ENCODE measurements around the gene CATSPER1.

CATSPER1 gene

DNA sequence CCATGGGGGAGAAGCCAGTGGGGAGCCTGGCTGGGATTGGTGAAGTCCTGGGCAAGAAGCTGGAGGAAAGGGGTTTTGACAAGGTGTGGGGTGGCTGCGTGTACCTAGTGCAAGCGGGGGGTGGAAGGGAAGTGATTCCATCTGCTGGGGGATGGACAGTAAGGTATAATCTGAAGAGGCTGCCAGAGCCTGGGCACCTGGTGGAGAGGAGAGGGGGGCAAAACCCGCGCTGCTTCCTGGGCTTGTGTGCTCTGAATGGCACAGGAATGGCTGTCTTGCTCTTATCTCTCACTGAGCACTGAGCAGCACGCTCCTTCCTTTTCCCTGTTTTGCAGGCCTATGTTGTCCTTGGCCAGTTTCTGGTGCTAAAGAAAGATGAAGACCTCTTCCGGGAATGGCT is 23.0 kb downstream of the CATSPER1 start:
- no peak for ATAC-seq
- TF ChIP-seq TCF4 (CRISPR knock-in tag; IDR thresholded peaks at IDR 0.05; ENCODE audit: borderline replicate concordance) (no peak), ISL1 (CRISPR knock-in tag; IDR thresholded peaks at IDR 0.05) (no peak), ZNF70 (CRISPR knock-in tag; IDR thresholded peaks at IDR 0.05) (no peak), ZNF8 (CRISPR knock-in tag; IDR thresholded peaks at IDR 0.05) (no peak), OSR1 (CRISPR knock-in tag; IDR thresholded peaks at IDR 0.05) (no peak), TOX (CRISPR knock-in tag; IDR thresholded peaks at IDR 0.05; ENCODE audit: borderline replicate concordance) (no peak), RARB (CRISPR knock-in tag; IDR thresholded peaks at IDR 0.05) (no peak)
- TF ChIP-seq, protein P1, sequence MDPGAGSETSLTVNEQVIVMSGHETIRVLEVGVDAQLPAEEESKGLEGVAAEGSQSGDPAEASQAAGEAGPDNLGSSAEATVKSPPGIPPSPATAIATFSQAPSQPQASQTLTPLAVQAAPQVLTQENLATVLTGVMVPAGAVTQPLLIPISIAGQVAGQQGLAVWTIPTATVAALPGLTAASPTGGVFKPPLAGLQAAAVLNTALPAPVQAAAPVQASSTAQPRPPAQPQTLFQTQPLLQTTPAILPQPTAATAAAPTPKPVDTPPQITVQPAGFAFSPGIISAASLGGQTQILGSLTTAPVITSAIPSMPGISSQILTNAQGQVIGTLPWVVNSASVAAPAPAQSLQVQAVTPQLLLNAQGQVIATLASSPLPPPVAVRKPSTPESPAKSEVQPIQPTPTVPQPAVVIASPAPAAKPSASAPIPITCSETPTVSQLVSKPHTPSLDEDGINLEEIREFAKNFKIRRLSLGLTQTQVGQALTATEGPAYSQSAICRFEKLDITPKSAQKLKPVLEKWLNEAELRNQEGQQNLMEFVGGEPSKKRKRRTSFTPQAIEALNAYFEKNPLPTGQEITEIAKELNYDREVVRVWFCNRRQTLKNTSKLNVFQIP (CRISPR knock-in tag; IDR thresholded peaks at IDR 0.05; ENCODE audit: borderline replicate concordance, low read depth): no peak
- TF ChIP-seq, protein P2, sequence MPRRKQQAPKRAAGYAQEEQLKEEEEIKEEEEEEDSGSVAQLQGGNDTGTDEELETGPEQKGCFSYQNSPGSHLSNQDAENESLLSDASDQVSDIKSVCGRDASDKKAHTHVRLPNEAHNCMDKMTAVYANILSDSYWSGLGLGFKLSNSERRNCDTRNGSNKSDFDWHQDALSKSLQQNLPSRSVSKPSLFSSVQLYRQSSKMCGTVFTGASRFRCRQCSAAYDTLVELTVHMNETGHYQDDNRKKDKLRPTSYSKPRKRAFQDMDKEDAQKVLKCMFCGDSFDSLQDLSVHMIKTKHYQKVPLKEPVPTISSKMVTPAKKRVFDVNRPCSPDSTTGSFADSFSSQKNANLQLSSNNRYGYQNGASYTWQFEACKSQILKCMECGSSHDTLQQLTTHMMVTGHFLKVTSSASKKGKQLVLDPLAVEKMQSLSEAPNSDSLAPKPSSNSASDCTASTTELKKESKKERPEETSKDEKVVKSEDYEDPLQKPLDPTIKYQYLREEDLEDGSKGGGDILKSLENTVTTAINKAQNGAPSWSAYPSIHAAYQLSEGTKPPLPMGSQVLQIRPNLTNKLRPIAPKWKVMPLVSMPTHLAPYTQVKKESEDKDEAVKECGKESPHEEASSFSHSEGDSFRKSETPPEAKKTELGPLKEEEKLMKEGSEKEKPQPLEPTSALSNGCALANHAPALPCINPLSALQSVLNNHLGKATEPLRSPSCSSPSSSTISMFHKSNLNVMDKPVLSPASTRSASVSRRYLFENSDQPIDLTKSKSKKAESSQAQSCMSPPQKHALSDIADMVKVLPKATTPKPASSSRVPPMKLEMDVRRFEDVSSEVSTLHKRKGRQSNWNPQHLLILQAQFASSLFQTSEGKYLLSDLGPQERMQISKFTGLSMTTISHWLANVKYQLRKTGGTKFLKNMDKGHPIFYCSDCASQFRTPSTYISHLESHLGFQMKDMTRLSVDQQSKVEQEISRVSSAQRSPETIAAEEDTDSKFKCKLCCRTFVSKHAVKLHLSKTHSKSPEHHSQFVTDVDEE (CRISPR knock-in tag; IDR thresholded peaks at IDR 0.05): no peak
- TF ChIP-seq, protein P3, sequence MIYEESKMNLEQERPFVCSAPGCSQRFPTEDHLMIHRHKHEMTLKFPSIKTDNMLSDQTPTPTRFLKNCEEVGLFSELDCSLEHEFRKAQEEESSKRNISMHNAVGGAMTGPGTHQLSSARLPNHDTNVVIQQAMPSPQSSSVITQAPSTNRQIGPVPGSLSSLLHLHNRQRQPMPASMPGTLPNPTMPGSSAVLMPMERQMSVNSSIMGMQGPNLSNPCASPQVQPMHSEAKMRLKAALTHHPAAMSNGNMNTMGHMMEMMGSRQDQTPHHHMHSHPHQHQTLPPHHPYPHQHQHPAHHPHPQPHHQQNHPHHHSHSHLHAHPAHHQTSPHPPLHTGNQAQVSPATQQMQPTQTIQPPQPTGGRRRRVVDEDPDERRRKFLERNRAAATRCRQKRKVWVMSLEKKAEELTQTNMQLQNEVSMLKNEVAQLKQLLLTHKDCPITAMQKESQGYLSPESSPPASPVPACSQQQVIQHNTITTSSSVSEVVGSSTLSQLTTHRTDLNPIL (CRISPR knock-in tag; IDR thresholded peaks at IDR 0.05; ENCODE audit: low read depth): no peak
- TF ChIP-seq, protein P4, sequence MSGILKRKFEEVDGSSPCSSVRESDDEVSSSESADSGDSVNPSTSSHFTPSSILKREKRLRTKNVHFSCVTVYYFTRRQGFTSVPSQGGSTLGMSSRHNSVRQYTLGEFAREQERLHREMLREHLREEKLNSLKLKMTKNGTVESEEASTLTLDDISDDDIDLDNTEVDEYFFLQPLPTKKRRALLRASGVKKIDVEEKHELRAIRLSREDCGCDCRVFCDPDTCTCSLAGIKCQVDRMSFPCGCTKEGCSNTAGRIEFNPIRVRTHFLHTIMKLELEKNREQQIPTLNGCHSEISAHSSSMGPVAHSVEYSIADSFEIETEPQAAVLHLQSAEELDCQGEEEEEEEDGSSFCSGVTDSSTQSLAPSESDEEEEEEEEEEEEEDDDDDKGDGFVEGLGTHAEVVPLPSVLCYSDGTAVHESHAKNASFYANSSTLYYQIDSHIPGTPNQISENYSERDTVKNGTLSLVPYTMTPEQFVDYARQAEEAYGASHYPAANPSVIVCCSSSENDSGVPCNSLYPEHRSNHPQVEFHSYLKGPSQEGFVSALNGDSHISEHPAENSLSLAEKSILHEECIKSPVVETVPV (CRISPR knock-in tag; IDR thresholded peaks at IDR 0.05): no peak

DNA sequence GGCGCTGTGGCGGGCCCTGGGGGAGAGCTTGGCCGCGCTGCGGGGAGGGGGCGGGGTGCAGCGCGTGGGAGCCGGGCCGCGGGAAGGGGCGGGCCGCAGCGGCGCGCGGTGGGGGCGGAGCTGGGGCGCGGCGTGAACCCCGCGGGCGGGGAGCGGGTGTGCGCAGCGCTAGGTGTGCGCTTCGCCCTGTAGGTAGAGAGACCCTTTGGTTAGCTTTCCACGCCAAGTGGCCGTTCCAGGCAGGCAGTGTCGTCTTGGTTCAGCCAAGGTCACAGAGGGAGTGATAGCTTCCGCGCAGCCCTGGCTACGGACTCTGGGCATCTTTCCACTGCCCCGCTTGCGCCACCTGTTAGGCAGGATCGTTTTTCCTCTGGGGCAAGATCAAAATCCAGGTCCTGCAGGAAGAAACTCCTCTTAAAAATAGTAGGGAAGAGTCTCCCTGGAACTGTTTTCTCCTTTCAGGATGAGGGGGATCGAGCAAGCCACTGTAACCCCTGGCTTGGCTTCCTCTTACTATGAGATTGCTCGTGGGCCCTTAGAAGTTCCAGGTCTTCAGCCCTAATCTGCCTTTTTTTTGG is 23.5 kb downstream of the CATSPER1 start:
- peak; percentile 69 for ATAC-seq
- TF ChIP-seq OSR1 (CRISPR knock-in tag; IDR thresholded peaks at IDR 0.05) (no peak), ZC3H10 (CRISPR knock-in tag; IDR thresholded peaks at IDR 0.05) (no peak), PPARA (CRISPR knock-in tag; IDR thresholded peaks at IDR 0.05; ENCODE audit: borderline replicate concordance) (no peak), ZFP30 (CRISPR knock-in tag; IDR thresholded peaks at IDR 0.05) (no peak), ZFP3 (CRISPR knock-in tag; IDR thresholded peaks at IDR 0.05) (no peak), SNAI2 (CRISPR knock-in tag; IDR thresholded peaks at IDR 0.05) (no peak), ZNF8 (CRISPR knock-in tag; IDR thresholded peaks at IDR 0.05) (no peak), ARNTL (CRISPR knock-in tag; IDR thresholded peaks at IDR 0.05; ENCODE audit: borderline replicate concordance, low read depth) (no peak), TCF4 (CRISPR knock-in tag; IDR thresholded peaks at IDR 0.05; ENCODE audit: borderline replicate concordance) (no peak), ZNF565 (CRISPR knock-in tag; conservative IDR thresholded peaks at IDR 0.05; ENCODE audit: low read depth) (no peak), CSDC2 (CRISPR knock-in tag; IDR thresholded peaks at IDR 0.05) (no peak), ISL1 (CRISPR knock-in tag; IDR thresholded peaks at IDR 0.05) (no peak)
- TF ChIP-seq, protein P3 (CRISPR knock-in tag; IDR thresholded peaks at IDR 0.05; ENCODE audit: low read depth): no peak
- TF ChIP-seq, protein P2 (CRISPR knock-in tag; IDR thresholded peaks at IDR 0.05): no peak
- TF ChIP-seq, protein P1 (CRISPR knock-in tag; IDR thresholded peaks at IDR 0.05; ENCODE audit: borderline replicate concordance, low read depth): no peak
- TF ChIP-seq, protein P4 (CRISPR knock-in tag; IDR thresholded peaks at IDR 0.05): no peak
- TF ChIP-seq, protein P5, sequence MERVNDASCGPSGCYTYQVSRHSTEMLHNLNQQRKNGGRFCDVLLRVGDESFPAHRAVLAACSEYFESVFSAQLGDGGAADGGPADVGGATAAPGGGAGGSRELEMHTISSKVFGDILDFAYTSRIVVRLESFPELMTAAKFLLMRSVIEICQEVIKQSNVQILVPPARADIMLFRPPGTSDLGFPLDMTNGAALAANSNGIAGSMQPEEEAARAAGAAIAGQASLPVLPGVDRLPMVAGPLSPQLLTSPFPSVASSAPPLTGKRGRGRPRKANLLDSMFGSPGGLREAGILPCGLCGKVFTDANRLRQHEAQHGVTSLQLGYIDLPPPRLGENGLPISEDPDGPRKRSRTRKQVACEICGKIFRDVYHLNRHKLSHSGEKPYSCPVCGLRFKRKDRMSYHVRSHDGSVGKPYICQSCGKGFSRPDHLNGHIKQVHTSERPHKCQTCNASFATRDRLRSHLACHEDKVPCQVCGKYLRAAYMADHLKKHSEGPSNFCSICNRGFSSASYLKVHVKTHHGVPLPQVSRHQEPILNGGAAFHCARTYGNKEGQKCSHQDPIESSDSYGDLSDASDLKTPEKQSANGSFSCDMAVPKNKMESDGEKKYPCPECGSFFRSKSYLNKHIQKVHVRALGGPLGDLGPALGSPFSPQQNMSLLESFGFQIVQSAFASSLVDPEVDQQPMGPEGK (CRISPR knock-in tag; IDR thresholded peaks at IDR 0.05; ENCODE audit: borderline replicate concordance): no peak
